Epithelial cell of prostate (primary cell): ENCODE results near the gene PLD5.

ENCODE experiments used
- DNase-seq: peaks from one replicate; pipeline ENCODE4 v3.0.0-alpha.2; 2011; ENCODE audit warnings: low read depth, low spot score
- H3K27ac ChIP-seq: fragments of 450-650 bp; 2 replicates; pipeline ENCODE4 v1.5.1; 2017; ENCODE audit warnings: mild to moderate bottlenecking

The PLD5 gene

DNA sequence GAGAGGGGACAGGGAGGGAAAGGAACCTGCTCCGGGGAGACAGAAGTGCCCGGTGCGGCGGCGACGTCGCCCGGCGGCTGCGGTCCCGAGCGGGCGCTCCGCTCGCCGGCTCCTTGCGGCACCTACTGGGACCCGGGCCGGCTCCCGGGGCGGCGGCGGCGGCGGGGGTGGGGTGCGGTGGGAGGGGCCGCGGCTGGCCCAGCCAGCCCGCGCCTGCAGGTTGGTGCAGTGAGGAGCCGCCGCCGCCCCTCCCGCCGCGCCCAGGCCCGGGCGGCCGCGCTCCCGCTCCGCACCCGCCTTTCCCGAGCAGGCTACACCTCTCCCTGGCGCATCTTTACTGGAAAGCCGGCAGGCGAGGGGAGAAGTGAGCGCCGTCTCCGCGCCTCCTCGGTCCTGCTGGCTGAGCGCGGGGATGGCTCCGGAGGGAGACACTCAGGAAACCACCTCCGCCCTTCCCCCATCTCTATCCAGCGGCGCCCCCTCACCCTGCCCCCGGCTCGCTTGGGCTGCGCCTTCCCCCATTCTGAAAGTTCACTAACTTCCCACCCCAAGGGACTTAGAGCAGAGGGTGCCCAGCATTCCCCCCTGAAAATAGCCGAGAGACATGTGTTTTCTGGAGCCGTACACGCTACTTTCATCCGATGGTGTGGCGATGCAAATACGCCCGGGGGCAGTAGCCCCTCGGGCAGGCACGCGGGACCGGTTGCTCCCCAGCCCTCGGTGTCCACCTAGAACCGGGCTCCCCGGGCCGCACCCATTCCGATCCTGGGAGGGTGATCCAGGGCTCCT is at the start of gene PLD5:
Gene PLD5, minus strand, starts transcription at position 127 of the 789 bp plus-strand sequence.
- no peak for DNase-seq
- H3K27ac ChIP-seq, result peak within 1 kb of the TSS; percentile 27

- no peak overlapping the region for H3K27ac ChIP-seq
- DNase-seq, result no peak
These were observed 45.4 kb upstream of the PLD5 start for GRCh38 chr1:242569867-242570266.

- no peak for DNase-seq
- H3K27ac ChIP-seq, result no peak overlapping the region
These were observed 44.2 kb upstream of the PLD5 start for GRCh38 chr1:242568666-242569065.

DNA sequence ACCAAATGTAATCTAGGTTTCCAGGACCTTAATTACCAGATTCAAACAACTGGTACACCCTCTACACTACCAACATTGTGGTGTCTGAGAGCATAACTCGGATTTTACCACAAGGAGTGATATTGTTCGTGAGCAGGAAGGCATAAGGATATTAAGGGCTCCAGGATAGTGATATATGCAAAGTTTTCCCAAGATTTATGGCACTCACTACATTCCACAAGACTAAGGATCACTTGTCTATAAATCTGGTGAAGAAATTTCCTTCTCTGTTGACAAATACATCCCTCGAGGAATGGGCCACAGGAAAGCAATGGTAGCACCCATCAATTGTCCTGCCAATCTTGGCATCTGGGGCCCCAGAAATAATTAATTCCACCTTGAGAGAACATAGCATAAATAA is 43.1 kb upstream of the PLD5 start:
- H3K27ac ChIP-seq, result no peak overlapping the region
- DNase-seq, result no peak

DNA sequence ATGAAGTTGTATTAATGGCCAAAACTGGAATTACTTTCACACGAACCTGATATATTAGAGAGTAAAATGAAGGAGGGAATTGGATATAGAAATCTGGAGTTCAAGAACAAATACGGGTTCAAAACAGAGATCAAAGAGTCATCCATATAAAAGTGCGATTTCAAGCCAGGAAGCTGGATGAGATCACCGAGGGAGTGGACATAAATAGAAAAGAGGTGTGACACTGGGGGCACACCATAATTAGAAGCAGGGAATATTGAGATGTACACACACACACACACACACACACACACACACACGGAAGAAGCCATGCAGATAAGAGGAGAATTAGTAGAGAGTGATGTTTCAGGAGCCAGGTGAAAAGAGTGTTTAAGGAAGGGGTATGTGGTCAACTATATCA is 32.3 kb upstream of the PLD5 start:
- DNase-seq, result no peak
- H3K27ac ChIP-seq, result no peak overlapping the region

DNA sequence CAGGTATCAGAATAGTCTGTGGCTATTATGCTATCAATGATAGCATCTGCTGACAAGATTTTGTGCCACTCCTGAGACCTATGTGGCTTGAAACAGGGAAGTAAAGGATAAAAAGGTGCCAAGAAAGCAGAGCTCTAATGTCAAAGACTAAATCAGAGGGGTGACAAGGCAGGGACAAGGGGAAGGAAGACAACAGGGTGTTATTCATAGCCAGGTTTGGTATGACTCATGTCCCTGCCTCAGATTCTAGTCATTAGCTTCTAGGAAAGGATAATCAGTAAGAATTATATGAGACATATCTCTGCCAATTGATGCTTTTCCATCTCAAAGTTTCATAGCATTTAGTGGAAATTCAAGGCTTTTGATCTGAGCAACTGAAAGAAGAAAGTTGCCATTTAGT is 31.8 kb upstream of the PLD5 start:
- no peak overlapping the region for H3K27ac ChIP-seq
- no peak for DNase-seq

- no peak for DNase-seq
These were observed 30.1 kb upstream of the PLD5 start for GRCh38 chr1:242554577-242554976.

GRCh38 chr1:242546849-242547729 is 22.6 kb upstream of the PLD5 start:
- DNase-seq, result no peak
- no peak overlapping the region for H3K27ac ChIP-seq

More at GRCh38 chr1:242554577-242554976, 30.1 kb upstream of the PLD5 start:
- no peak overlapping the region for H3K27ac ChIP-seq

DNA sequence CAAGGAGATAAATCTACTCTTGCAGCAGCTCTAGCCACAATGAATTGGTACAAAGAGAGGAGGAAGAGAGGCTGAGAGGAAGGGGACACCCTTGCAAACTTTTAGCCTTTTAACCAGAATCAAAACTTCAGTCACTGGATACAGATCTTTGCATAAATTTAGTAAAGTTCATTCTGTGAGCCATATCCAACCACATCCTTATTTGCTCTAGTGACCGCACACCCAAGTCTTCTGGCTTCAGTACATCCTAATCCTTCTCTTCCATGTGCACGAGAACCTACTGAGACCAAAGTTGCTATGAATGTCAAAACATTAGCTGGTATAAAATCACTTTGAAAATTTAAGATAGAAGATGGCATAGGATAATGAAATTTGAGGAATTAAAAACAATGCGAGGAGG is 21.9 kb upstream of the PLD5 start:
- no peak for DNase-seq
- H3K27ac ChIP-seq, result no peak overlapping the region

- no peak overlapping the region for H3K27ac ChIP-seq
- no peak for DNase-seq
These were observed 19.6 kb upstream of the PLD5 start for GRCh38 chr1:242544071-242544470.

DNA sequence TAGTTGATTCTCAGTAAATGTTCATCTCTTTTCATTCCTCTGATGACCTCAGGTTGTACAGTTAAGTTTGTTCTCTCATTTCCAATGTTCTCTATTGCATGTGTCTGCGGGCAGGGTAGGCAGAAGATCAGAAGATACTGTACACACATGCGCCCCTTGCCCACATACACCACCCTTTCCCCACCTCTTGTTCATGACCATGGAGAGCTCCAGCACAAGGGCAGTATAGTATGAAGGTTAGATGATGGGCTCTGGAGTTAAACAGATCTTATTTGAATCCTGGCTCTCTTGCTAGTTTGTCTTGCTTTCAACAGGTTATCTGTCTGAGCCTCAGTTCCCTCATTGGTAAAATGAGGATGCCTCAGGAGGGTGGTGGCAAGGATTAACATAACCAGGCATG is 17.8 kb upstream of the PLD5 start:
- DNase-seq, result no peak

DNA sequence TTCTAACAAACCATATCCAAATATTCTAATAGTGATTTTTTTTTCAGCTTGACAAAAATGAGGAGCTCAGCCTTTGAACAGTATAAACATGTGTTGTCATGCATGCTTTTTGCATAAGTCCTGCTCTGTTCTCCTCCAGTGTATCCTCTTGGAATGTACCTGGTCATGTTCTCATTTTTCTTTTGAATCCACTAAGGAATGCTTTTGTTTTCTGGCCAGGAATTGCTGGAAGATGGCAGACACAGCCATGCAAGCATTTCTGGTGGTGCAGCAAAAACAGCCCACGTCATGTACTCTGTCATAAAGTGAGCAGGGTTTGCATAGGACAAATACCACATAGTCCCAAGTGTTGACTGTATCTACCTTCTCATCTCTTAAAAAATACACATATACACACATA is 11.5 kb upstream of the PLD5 start:
- no peak for DNase-seq
- H3K27ac ChIP-seq, result no peak overlapping the region

More for the DNA sequence above, 17.8 kb upstream of the PLD5 start:
- H3K27ac ChIP-seq, result no peak overlapping the region

DNA sequence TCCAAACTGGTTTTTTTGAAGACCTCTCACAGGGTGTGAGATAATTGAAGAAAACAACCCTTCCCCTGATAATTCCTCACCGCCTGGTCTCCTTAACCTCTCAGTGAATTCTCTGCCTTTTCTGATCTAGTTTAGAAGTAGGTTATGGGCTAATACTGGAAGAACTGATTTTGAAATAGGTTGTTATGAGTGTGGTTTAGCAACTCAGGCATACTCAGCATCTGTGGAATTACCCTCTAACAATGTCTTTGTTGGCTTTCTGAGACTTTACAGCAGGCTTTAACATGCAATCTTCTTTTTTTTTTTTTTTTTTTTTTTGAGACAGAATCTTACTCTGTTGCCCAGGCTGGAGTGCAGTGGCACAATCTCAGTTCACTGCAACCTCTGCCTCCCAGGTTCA is 10.3 kb upstream of the PLD5 start:
- DNase-seq, result no peak
- H3K27ac ChIP-seq, result no peak overlapping the region

- DNase-seq, result peak; percentile 81
- peak overlapping the region; percentile 83 for H3K27ac ChIP-seq
These were observed 6.3 kb upstream of the PLD5 start for GRCh38 chr1:242530761-242531160.

DNA sequence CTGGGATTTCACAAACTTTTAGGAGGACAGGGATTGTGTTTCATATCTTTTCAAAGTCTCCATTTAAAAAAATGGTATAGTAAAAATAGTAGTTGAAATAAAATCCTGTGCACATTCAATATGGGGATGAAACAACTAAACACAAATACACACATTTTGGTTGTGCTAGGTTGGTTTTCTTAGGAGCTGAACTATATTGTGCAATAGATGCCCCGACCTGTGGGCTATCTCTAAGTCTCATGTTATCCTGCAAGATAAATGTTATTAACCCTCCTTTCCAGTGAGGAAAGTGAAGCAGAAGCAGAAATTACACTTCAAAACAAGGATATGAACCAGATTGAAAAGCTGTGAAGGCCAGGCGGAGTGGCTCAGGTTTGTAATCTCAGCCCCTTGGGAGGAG is 1.3 kb upstream of the PLD5 start:
- H3K27ac ChIP-seq, result no peak overlapping the region
- DNase-seq, result no peak

- H3K27ac ChIP-seq, result peak overlapping the region; percentile 27
- no peak for DNase-seq
These were observed 844 bp upstream of the PLD5 start for GRCh38 chr1:242525360-242525722.

DNA sequence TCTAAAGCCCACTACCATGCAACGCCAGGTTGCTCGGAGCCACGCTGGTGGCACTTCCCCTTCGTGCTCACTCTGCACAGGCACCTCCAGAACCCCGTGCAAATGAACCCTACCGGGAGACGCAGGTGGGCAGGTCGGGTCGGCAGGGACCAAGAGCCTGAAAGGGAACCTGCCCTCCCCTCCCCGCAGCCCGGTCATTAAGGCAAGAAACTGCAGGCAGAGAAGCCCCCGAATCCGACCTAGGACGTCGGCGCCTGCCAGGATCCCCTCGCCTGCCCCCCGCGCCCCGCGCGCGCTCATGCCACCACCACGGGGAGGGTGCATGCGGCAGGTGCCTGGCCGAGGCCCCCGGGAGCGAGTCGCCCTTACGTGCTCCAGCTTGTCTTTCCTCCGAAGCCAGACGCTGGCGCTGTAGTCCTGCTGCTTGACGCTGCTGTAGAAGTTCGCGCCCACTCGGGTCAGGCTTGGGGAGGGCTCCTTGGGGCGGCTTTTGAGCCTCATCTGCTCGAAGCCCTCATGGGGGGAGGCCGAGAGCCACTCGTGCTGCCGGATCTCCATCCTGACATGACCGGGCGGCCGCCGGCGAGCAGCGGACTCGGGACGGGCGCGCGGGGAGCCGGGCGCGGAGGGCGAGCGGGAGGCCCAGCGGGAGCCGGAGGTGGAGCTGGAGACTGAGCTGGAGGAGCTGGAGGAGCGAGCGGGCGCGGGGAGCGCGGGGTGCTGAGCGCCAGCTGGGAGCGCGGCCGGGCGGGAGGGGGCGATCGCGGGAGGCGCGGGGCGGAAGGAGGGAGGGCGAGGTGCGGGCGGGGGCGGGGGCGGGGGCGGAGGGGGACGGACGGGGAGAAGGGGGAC is 552 bp downstream of the PLD5 start:
- no peak for DNase-seq
- H3K27ac ChIP-seq, result peak overlapping the region; percentile 27

- H3K27ac ChIP-seq, result no peak overlapping the region
- DNase-seq, result no peak
These were observed 1.3 kb downstream of the PLD5 start for GRCh38 chr1:242522996-242523718.

DNA sequence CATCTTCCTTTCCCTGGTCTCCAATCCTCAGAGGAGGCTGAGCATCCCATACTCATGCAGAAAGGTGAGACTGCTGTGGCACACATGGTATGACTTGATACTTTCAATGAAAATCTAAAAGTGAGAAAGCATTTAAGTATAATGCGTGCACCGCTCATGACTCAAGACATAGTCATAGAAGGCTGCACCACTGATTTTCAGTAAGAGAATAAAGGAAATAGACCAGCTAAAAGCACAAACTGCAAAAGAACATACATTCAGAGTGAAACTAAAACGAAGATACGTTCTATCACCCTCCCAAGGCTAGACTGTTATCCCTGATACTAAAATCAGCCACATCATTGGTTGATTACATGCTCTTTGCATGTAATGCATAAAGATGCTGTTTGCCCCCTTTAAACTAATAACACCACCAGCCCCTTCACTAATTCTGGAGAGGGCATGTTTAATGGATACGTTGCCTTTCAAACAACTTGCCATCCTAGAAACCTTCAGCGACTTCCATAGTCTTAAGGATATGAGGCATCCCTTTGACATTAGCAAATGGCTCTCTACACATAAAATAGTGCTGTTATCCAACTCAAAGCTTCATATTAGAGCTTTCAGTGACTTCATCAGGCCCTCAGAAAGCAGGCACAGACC is 2.1 kb downstream of the PLD5 start:
- no peak for DNase-seq
- no peak overlapping the region for H3K27ac ChIP-seq
